ENCODE results near the gene SCNM1.

DNA sequence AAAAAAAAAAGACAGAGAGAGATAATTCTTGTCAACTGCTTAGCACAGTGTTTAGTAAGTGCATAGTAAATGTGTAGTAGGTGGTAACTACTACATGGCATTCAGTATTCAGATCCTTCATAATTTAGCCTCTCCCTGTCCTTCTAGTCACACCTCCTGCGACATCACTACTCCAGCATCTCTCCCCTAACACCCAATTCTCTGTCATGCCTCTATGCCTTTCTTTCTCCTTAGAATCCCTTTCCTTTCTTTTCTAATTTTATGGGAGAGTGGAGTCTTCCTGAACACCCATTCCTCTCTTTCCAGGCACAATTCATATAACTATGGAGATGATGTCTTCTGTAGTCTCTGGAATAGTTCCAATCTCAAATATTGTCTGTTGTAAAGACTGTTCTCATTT lies 27.9 kb downstream of the SCNM1 start:
- TF ChIP-seq GATA3 (IDR thresholded peaks at IDR 0.05; ENCODE audit: low read depth, low read length) = no peak
- no peak for TF ChIP-seq GATA2 (IDR thresholded peaks at IDR 0.05; ENCODE audit: low read depth, low read length)

Measured in SH-SY5Y (cell line).